HUES64 (cell line): ENCODE measurements around the gene PLEKHG7.

Experiments
- H3K27ac ChIP-seq: 2 replicates; pipeline ENCODE4 v1.7.0; 2013; ENCODE audit warnings: low read depth, low read length, inconsistent platforms
- H3K27me3 ChIP-seq: 2 replicates; pipeline ENCODE4 v1.6.1; 2013; ENCODE audit warnings: mild to moderate bottlenecking, low read length; ENCODE audit not compliant: insufficient read depth
- H3K36me3 ChIP-seq: 2 replicates; pipeline ENCODE4 v1.6.1; 2013; ENCODE audit warnings: mild to moderate bottlenecking, low read length; ENCODE audit not compliant: insufficient read depth
- H3K4me1 ChIP-seq: 2 replicates; pipeline ENCODE4 v1.6.1; 2013; ENCODE audit warnings: mild to moderate bottlenecking, low read length, moderate library complexity; ENCODE audit not compliant: insufficient read depth
- H3K4me3 ChIP-seq: 2 replicates; pipeline ENCODE4 v1.5.1; 2013; ENCODE audit warnings: mild to moderate bottlenecking, low read length, moderate library complexity
- H3K9ac ChIP-seq: 2 replicates; pipeline ENCODE4 v1.6.1; 2013; ENCODE audit warnings: mild to moderate bottlenecking, low read depth, low read length
- H3K9me3 ChIP-seq: 2 replicates; pipeline ENCODE4 v1.6.1; 2013; ENCODE audit warnings: low read depth, low read length; ENCODE audit not compliant: insufficient read depth
- WGBS: fragments of 150-250, 120-280 bp; methylation state at CpG from one replicate; pipeline ENCODE4 v1.1.7; 2013; ENCODE audit warnings: missing lambda C conversion rate; 5-methylcytosine and 5-hydroxymethylcytosine counted together

PLEKHG7 gene

DNA sequence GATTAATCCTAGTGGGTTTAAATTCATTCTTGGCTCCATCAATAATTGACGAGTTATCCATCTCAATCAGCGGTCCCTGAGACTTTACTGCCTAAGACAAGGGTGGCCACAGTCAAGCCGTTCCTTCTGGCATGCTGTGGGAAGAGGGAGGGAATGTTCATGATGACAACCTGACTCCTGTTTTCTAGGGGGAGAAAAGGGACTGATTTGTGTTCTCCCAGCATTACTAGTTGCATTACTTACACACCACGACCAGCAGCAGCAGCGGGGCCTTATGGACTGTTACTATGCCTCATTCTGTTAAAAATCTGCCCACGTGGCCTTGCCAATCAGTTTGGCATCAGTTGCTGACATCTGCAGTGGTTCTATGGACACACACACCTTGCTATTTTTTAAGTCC, 29.9 kb downstream of the PLEKHG7 start:
- Histone ChIP-seq H3K36me3 (no peaks in the 10 kb centered on the region), H3K9ac (no peak overlapping the region), H3K9me3 (no peaks in the 10 kb centered on the region), H3K4me1 (no peaks in the 10 kb centered on the region), H3K27ac (no peak overlapping the region), H3K4me3 (no peak overlapping the region), H3K27me3 (no peaks in the 10 kb centered on the region)
- 93% methylated on average over 6 of the region's 6 CpGs for WGBS

- no peak overlapping the region for H3K27ac ChIP-seq
- 93% methylated on average over 6 of the region's 6 CpGs for WGBS
- no peak overlapping the region for H3K9ac ChIP-seq
- H3K36me3 ChIP-seq, result no peaks in the 10 kb centered on the region
- H3K4me1 ChIP-seq, result no peaks in the 10 kb centered on the region
- no peaks in the 10 kb centered on the region for H3K9me3 ChIP-seq
- no peaks in the 10 kb centered on the region for H3K27me3 ChIP-seq
- no peak overlapping the region for H3K4me3 ChIP-seq
Measured at GRCh38 chr12:92733181-92733580, 30.4 kb downstream of the PLEKHG7 start.

DNA sequence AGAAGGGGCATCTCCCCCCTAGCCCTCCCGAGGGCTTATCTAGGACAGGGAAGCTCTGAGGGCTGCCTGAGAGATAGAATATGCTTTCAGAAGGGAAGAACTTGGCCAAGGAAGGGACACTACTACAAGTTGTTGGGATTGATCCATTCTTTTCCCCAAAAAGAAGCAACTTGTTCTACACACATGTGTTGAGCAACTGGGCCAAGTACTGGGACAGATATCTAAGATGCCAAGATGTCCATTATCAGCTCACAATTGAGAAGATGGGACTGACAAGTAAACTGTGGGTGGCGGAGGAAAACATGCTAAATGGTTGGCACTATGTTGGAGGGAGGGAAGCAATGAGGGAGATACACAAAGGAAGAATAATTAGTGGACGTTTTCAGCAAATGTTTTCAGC, 30.9 kb downstream of the PLEKHG7 start:
- no peaks in the 10 kb centered on the region for H3K27me3 ChIP-seq
- no peak overlapping the region for H3K27ac ChIP-seq
- H3K4me3 ChIP-seq, result no peak overlapping the region
- no peak overlapping the region for H3K9ac ChIP-seq
- H3K36me3 ChIP-seq, result no peaks in the 10 kb centered on the region
- H3K9me3 ChIP-seq, result no peaks in the 10 kb centered on the region
- H3K4me1 ChIP-seq, result no peaks in the 10 kb centered on the region
- WGBS, result 87% methylated on average over 3 of the region's 3 CpGs

DNA sequence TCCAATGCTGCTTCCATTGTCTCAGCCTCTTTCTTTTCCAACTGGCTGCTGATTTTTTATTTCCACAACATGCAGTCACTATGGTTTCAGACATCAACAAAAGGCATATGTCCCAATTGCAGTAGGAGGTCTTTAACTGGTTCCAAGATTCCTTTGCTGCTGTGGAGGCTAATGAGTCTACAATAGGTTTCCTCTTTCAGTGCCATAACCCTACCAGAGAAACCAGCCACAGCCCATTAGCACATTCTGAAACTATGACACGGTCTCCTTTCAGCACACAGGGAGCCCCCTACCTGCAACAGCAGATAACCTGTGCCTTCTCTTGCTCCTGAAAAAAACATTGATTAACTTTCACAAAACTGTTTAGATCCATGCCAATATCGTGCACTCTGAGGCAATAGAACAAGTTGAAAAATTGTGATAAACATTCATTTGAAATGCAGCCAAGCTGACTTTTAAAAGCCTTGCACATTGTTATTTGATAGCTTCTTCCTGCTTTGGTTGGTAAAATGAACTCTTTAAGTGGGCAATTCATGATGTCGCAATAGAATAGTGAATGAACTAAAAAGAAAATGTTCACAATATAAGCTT, 32.4 kb downstream of the PLEKHG7 start:
- Histone ChIP-seq H3K27me3 (no peaks in the 10 kb centered on the region), H3K4me1 (no peaks in the 10 kb centered on the region), H3K9me3 (no peaks in the 10 kb centered on the region), H3K36me3 (no peaks in the 10 kb centered on the region), H3K4me3 (no peak overlapping the region), H3K9ac (no peak overlapping the region), H3K27ac (no peak overlapping the region)
- 92% methylated on average over 3 of the region's 3 CpGs for WGBS

DNA sequence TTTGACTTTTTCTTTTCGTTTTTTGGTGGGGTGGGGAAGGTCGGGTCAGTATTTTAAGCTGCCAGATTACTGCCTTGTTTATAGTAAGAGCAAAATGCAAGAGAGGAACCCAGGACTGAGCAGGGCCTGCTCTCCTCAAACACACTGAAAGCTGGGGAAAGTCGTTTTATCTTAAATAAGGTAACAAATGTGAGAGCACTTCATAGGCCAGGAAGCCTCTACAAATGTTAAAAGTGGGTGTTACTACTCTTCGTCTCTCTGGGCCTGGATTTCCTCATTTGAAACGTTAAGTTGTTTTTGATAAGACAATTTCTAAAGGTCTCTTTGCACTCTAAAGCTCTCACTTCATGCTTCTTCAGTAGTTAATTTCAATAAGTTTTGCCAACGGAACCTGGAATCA, 33.8 kb downstream of the PLEKHG7 start:
- H3K4me3 ChIP-seq, result no peak overlapping the region
- H3K9me3 ChIP-seq, result no peaks in the 10 kb centered on the region
- WGBS, result 89% methylated on average over 5 of the region's 6 CpGs
- H3K9ac ChIP-seq, result no peak overlapping the region
- no peaks in the 10 kb centered on the region for H3K27me3 ChIP-seq
- no peaks in the 10 kb centered on the region for H3K36me3 ChIP-seq
- no peaks in the 10 kb centered on the region for H3K4me1 ChIP-seq
- no peak overlapping the region for H3K27ac ChIP-seq

DNA sequence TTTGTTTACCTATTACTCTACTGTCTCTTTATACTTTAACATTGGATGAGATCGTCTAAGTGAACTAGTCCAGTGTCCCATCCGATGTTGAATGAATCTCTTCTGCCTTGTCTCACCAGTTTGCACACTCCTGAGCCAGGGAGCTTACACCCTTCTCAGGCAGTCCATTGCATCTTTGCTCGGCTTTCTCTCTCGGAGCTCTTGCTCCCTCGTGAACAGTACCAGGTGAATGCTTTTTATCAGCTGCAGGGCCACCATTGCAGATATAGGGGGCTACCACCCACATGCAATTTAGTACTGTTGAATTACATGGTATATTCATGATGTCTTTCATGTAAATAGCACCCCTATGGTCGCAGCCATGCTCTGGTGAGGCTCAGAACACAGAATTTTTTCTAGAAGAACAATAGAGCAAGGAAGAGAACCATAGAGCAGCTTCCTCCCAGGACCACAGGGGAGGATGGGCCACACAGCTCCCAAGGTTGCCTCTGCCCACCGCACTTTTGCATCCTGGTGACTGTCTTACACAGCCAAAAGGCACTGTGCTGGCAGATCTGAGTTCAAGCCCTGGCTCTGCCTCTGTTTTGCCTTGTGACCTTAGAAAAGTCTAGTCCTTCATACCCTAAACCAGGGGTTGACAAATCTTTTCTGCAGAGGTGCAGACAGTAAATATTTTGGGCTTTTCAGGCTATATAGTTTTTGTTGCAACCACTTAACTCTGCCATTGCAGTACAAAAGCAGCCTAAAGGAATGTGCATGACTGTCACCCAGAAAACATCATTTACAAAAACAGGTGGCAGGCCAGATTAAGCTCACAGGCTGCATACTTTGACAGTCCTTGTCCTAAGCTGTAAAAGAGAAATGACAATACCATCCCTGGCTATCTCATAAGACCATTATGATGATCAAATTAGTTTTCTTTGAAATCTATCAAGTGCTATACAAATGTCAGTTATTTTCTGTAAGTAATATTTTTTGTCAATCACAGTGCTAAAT, 35.4 kb downstream of the PLEKHG7 start:
- 86% methylated on average over 7 of the region's 7 CpGs for WGBS
- H3K27ac ChIP-seq, result no peak overlapping the region
- no peaks in the 10 kb centered on the region for H3K9me3 ChIP-seq
- H3K4me1 ChIP-seq, result no peaks in the 10 kb centered on the region
- H3K27me3 ChIP-seq, result no peaks in the 10 kb centered on the region
- H3K4me3 ChIP-seq, result no peak overlapping the region
- no peak overlapping the region for H3K9ac ChIP-seq
- no peaks in the 10 kb centered on the region for H3K36me3 ChIP-seq

GRCh38 chr12:92739113-92739512, 36.3 kb downstream of the PLEKHG7 start:
- H3K9me3 ChIP-seq, result no peaks in the 10 kb centered on the region
- H3K27ac ChIP-seq, result no peak overlapping the region
- WGBS, result 92% methylated on average over 4 of the region's 4 CpGs
- no peak overlapping the region for H3K9ac ChIP-seq
- no peaks in the 10 kb centered on the region for H3K27me3 ChIP-seq
- H3K36me3 ChIP-seq, result no peaks in the 10 kb centered on the region
- no peak overlapping the region for H3K4me3 ChIP-seq
- H3K4me1 ChIP-seq, result no peaks in the 10 kb centered on the region

DNA sequence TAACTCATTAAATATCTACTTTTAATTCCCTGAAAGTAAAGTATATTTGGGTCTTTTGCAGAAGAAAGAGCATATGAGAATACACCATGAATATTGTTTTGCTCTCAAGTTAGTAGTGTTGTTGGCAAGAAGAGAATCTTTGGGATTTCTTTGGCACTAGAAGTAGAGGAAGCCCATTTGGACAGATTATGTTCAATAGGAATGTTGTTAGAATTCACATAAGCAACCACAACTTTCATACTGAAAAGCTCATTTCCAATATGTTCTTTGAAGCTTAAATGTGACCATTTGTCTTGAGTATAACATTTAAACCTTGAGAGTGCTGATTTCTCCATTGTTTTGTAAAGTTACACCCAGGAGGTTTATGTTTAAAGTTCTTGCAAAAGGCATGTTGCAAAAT, 37.6 kb downstream of the PLEKHG7 start:
- H3K27ac ChIP-seq, result no peak overlapping the region
- H3K4me1 ChIP-seq, result no peaks in the 10 kb centered on the region
- H3K9me3 ChIP-seq, result no peaks in the 10 kb centered on the region
- no peaks in the 10 kb centered on the region for H3K36me3 ChIP-seq
- H3K4me3 ChIP-seq, result no peak overlapping the region
- H3K27me3 ChIP-seq, result no peaks in the 10 kb centered on the region
- H3K9ac ChIP-seq, result no peak overlapping the region

DNA sequence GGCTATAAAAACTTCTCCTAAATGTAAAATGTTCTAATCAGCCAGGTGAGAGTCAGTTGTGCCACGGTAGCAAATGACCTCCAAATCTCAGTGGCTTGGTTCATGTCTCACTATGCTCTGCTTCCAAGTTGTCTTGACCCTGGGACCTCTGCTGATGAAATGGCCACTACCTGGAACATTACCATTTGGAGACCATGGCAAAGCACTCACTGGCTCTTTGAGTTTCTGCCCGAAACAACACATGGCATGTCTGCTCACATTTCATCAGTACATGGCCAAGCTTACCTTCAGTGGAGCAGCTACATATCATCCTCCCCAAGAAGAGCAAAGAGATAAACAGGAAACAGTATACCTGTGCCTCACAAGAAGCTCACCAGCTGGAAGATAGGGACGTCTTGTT, 40.2 kb downstream of the PLEKHG7 start:
- Histone ChIP-seq H3K9ac (no peak overlapping the region), H3K27me3 (no peaks in the 10 kb centered on the region), H3K9me3 (no peaks in the 10 kb centered on the region), H3K36me3 (no peaks in the 10 kb centered on the region), H3K27ac (no peak overlapping the region), H3K4me1 (no peaks in the 10 kb centered on the region), H3K4me3 (no peak overlapping the region)
- whole genome bisulfite sequencing, result 95% methylated on average over 3 of the region's 3 CpGs

DNA sequence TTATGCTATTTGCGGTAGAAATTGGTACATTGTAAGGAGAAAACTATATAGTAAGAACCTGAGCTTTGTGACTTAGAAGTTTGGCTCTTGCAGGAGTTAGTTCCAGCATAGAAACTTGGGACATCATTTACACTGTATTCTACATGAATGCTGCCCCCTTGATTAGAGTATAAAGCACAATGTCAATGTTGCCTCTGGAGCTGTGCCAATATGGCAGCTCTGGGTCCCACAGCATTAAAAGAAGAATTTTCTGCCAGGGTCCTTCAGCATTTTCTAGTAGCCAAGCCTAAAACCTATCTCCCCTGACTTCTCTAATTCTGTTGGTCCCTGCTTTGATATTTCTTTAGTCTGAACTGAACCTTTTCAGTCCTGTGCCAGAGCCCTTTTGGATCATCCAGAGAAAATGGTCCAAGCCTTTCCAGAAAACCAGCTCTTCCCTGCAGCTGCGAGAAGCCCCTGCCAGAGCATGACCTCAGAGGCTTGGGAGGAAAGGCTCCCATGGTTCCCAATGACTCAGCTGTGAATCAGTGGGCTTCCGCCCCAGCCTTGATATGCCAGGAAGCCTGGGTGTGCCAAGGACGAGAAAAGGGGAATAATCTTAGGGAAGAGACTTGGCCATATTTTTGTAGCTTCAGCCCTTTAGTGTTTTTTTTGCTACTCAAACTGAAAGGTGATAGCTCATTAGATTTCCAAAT, 43.2 kb downstream of the PLEKHG7 start:
- H3K9ac ChIP-seq, result no peak overlapping the region
- no peaks in the 10 kb centered on the region for H3K4me1 ChIP-seq
- 86% methylated on average over 4 of the region's 4 CpGs for WGBS
- no peaks in the 10 kb centered on the region for H3K9me3 ChIP-seq
- H3K27me3 ChIP-seq, result no peaks in the 10 kb centered on the region
- no peak overlapping the region for H3K4me3 ChIP-seq
- no peak overlapping the region for H3K27ac ChIP-seq
- no peaks in the 10 kb centered on the region for H3K36me3 ChIP-seq

DNA sequence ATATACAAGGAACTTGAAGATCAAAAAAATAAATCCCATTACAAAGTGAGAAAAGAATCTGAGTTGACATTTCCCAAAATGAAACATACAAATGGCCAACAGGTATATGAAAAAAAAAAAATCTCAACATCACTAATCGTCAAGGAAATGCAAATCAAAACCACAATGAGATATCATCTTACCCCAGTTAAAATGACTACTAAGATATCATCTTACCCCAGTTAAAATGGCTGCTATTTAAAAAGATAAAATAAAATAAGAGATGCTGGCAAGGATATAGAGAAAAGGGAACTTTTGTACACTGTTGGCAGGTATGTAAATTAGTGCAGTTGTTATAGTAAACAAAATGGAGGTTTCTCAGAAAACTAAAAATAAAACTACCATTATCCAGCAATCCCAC, 44.4 kb downstream of the PLEKHG7 start:
- no peaks in the 10 kb centered on the region for H3K27me3 ChIP-seq
- WGBS, result 100% methylated on average over 1 of the region's 1 CpG
- H3K4me1 ChIP-seq, result no peaks in the 10 kb centered on the region
- H3K9me3 ChIP-seq, result no peaks in the 10 kb centered on the region
- no peaks in the 10 kb centered on the region for H3K36me3 ChIP-seq
- H3K27ac ChIP-seq, result no peak overlapping the region
- H3K9ac ChIP-seq, result no peak overlapping the region
- no peak overlapping the region for H3K4me3 ChIP-seq
